BE2C (cell line): ENCODE measurements around the gene CPA5.

Experiments
- DNase-seq: peaks from one replicate; pipeline ENCODE4 v3.0.0-alpha.2; 2020
- H3K27me3 ChIP-seq: fragments of 250-450 bp; sonication (Bioruptor Pico); 2 replicates; pipeline ENCODE4 v1.5.1; 2020; ENCODE audit warnings: mild to moderate bottlenecking
- H3K36me3 ChIP-seq: fragments of 250-450 bp; sonication (Bioruptor Pico); 2 replicates; pipeline ENCODE4 v1.5.1; 2020; ENCODE audit warnings: mild to moderate bottlenecking
- H3K4me1 ChIP-seq: fragments of 250-450 bp; sonication (Bioruptor Pico); 2 replicates; pipeline ENCODE4 v1.5.1; 2020
- H3K4me3 ChIP-seq: 2 replicates; pipeline ENCODE4 v1.5.1; 2011; ENCODE audit warnings: low read depth, low read length
- H3K9me3 ChIP-seq: fragments of 250-450 bp; sonication (Bioruptor Pico); 2 replicates; pipeline ENCODE4 v1.5.1; 2020
- CTCF ChIP-seq: IDR thresholded peaks from 2 replicates; pipeline ENCODE4 v1.5.1; 2012; ENCODE audit warnings: mild to moderate bottlenecking, low read depth, low read length

CPA5 gene

GRCh38 chr7:130383187-130383980 is 38.8 kb downstream of the CPA5 start:
- DNase-seq: no peak
- H3K4me1 ChIP-seq: peaks cover 12% of the 10 kb centered on the region
- TF ChIP-seq CTCF: no peak

DNA sequence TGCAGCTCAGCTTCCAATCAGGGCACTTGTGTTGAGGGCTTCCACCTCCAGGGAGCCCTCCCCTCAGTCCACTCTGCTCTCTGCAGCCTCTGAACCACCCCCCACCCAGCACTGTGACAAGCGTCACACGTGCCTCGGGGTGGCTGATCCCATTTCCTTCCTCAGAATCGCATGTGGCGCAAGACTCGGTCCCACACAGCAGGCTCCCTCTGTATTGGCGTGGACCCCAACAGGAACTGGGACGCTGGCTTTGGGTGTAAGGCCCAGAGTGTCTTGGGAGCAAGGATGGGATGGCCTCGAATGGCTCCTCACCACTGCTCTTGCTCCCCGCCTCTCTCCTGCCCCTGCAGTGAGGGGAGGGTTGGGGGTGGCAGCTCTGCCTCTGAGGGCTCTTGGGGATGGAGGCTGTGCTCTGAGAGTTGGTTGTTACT is 39.8 kb downstream of the CPA5 start:
- no peaks in the 10 kb centered on the region for H3K9me3 ChIP-seq
- no peaks in the 10 kb centered on the region for H3K27me3 ChIP-seq
- TF ChIP-seq CTCF: no peak
- no peak for DNase-seq
- peaks cover 12% of the 10 kb centered on the region for H3K4me1 ChIP-seq
- no peak overlapping the region for H3K4me3 ChIP-seq
- H3K36me3 ChIP-seq: no peaks in the 10 kb centered on the region

More at GRCh38 chr7:130383187-130383980, 38.8 kb downstream of the CPA5 start:
- Histone ChIP-seq H3K9me3 (no peaks in the 10 kb centered on the region), H3K36me3 (no peaks in the 10 kb centered on the region), H3K27me3 (no peaks in the 10 kb centered on the region), H3K4me3 (no peak overlapping the region)

DNA sequence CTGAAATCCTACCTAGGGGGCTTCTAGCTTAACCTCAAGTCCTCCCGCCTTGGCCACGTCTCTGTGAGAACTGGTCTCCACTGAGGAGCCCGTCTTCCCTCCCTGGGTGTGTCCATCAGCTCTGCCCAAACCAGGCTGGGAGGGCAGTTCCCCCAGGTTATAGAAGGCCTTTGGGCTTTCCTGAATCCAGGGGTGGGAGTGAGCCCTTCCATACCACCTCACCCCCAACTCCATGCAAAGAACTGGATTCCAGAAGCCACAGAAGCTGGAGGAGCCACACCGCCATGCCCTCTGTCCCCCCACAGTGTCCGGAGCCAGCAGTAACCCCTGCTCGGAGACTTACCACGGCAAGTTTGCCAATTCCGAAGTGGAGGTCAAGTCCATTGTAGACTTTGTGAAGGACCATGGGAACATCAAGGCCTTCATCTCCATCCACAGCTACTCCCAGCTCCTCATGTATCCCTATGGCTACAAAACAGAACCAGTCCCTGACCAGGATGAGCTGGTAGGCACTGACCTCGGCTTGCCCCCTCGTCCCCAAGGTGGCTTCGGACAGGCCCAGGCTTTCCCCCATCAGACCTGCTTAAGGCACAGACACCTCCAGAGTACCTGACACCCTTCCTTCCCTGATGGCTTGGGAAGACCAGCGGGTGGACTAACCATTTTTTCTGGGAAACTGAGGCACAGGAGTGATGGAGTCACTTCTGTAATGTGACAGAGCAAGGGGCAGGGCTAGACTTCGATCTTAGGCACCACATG is 40.4 kb downstream of the CPA5 start:
- Histone ChIP-seq H3K36me3 (no peaks in the 10 kb centered on the region), H3K9me3 (no peaks in the 10 kb centered on the region), H3K27me3 (no peaks in the 10 kb centered on the region), H3K4me1 (peaks cover 8% of the 10 kb centered on the region), H3K4me3 (no peak overlapping the region)
- TF ChIP-seq CTCF: no peak
- no peak for DNase-seq

DNA sequence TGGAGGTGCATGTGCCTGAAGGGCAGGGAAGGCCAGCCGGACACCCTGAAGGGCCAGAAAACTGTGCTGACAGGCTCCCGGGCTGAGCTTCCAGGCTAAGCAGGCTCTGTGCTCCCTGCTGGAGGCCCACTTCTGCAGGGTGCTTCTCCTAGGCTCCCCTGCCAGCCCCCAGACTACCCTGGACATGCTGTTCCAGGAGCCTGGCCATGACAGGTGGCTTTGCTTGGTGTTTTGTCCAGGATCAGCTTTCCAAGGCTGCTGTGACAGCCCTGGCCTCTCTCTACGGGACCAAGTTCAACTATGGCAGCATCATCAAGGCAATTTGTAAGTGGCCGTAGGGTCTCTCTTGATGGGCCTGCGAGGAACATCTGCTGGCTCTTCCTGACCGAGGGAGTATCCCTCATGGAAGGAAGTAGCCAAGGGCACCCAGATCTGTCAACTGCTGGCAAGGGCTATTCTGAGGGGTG is 41.0 kb downstream of the CPA5 start:
- Histone ChIP-seq H3K9me3 (no peaks in the 10 kb centered on the region), H3K27me3 (no peaks in the 10 kb centered on the region), H3K4me3 (no peak overlapping the region), H3K36me3 (no peaks in the 10 kb centered on the region), H3K4me1 (peaks cover 1% of the 10 kb centered on the region)
- DNase-seq: no peak
- TF ChIP-seq CTCF: no peak

GRCh38 chr7:130386876-130387275 is 42.3 kb downstream of the CPA5 start:
- Histone ChIP-seq H3K27me3 (no peaks in the 10 kb centered on the region), H3K36me3 (no peaks in the 10 kb centered on the region), H3K4me1 (no peaks in the 10 kb centered on the region), H3K4me3 (no peak overlapping the region), H3K9me3 (no peaks in the 10 kb centered on the region)
- no peak for TF ChIP-seq CTCF
- DNase-seq: no peak

GRCh38 chr7:130387306-130387627 is 42.7 kb downstream of the CPA5 start:
- H3K9me3 ChIP-seq: no peaks in the 10 kb centered on the region
- DNase-seq: no peak
- no peaks in the 10 kb centered on the region for H3K4me1 ChIP-seq
- H3K4me3 ChIP-seq: no peak overlapping the region
- no peaks in the 10 kb centered on the region for H3K27me3 ChIP-seq
- TF ChIP-seq CTCF: no peak
- H3K36me3 ChIP-seq: no peaks in the 10 kb centered on the region
